DOHH2 (cell line): ENCODE results near the gene PCARE.

ENCODE experiments used
- H3F3A ChIP-seq: fragments of 200-600 bp; sonication (generic), shearing (Covaris generic); 2 replicates; pipeline ENCODE4 v1.6.0; 2016; ENCODE audit warnings: antibody characterized with exemption, mild to moderate bottlenecking; ENCODE audit not compliant: control insufficient read depth, insufficient read depth
- H3K27ac ChIP-seq: fragments of 200-600 bp; sonication (generic); 2 replicates; pipeline ENCODE4 v1.5.1; 2014; ENCODE audit warnings: low read depth, mild to moderate bottlenecking, low read length, moderate library complexity
- H3K27me3 ChIP-seq: fragments of 200-600 bp; sonication (generic); 2 replicates; pipeline ENCODE4 v1.6.1; 2014; ENCODE audit warnings: mild to moderate bottlenecking, low read length, mixed read lengths; ENCODE audit not compliant: control insufficient read depth
- H3K36me3 ChIP-seq: fragments of 200-600 bp; sonication (generic); 2 replicates; pipeline ENCODE4 v1.6.1; 2014; ENCODE audit warnings: mild to moderate bottlenecking, low read length, moderate library complexity, mixed read lengths; ENCODE audit not compliant: control insufficient read depth
- H3K4me1 ChIP-seq: fragments of 200-600 bp; sonication (generic); 2 replicates; pipeline ENCODE4 v1.6.1; 2014; ENCODE audit warnings: mild to moderate bottlenecking, low read length, mixed read lengths; ENCODE audit not compliant: control insufficient read depth
- H3K4me2 ChIP-seq: fragments of 200-600 bp; sonication (generic); 2 replicates; pipeline ENCODE4 v1.6.0; 2014; ENCODE audit warnings: mild to moderate bottlenecking, low read length, moderate library complexity
- H3K4me3 ChIP-seq: fragments of 200-600 bp; sonication (generic); 2 replicates; pipeline ENCODE4 v1.5.1; 2014; ENCODE audit warnings: mild to moderate bottlenecking, low read length, mixed read lengths
- H3K79me2 ChIP-seq: fragments of 200-600 bp; sonication (generic); 2 replicates; pipeline ENCODE4 v1.6.1; 2014; ENCODE audit warnings: mild to moderate bottlenecking, low read length, mixed read lengths; ENCODE audit not compliant: control insufficient read depth
- H3K9me2 ChIP-seq: fragments of 200-600 bp; sonication (generic); replicated peaks from 2 replicates; pipeline ENCODE4 v1.6.1; 2014; ENCODE audit warnings: mild to moderate bottlenecking, low read length, mixed read lengths; ENCODE audit not compliant: control insufficient read depth
- H3K9me3 ChIP-seq: fragments of 200-600 bp; sonication (generic); 2 replicates; pipeline ENCODE4 v1.6.1; 2014; ENCODE audit warnings: antibody characterized with exemption, low read length, mixed read lengths; ENCODE audit not compliant: control insufficient read depth, insufficient read depth
- H4K20me1 ChIP-seq: fragments of 200-600 bp; sonication (generic); 2 replicates; pipeline ENCODE4 v1.6.0; 2014; ENCODE audit warnings: low read depth, mild to moderate bottlenecking, antibody characterized with exemption, low read length, moderate library complexity; ENCODE audit not compliant: control insufficient read depth, insufficient read depth
- CTCF ChIP-seq: fragments of 200-600 bp; sonication (generic); IDR thresholded peaks from one replicate; pipeline ENCODE4 v1.5.1; 2014; ENCODE audit warnings: antibody characterized with exemption, mild to moderate bottlenecking, low read depth, low read length; ENCODE audit not compliant: poor library complexity, severe bottlenecking
- EZH2phosphoT487 ChIP-seq: fragments of 200-600 bp; sonication (generic); IDR thresholded peaks from 2 replicates; pipeline ENCODE4 v1.6.1; 2017; ENCODE audit warnings: borderline replicate concordance, mild to moderate bottlenecking, antibody characterized with exemption, low read length, moderate library complexity, mixed read lengths

PCARE gene

DNA sequence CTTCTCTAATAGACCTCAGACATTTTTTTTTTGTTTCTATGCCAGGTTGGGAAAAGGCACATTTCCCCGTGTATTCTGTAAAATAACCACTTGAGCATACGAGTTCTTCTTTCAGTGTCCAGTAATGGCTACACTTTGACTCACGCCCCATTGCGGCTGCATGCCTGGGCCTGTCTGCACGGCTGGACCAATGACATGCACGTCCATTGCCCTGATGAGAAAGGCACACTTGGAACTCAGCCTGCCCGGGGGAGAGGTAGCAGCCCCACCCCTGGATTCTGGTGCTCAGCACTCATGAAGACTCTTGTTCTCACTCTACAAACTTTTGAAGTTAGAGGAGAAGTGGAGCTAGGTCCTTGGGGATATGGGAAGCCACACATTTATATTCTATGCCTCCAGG lies 5.8 kb downstream of the PCARE start:
- Histone ChIP-seq H3K9me2 (no peaks in the 10 kb centered on the region), H3K9me3 (no peaks in the 10 kb centered on the region), H3K4me1 (no peaks in the 10 kb centered on the region), H3K27me3 (no peaks in the 10 kb centered on the region), H3K36me3 (no peaks in the 10 kb centered on the region), H3K4me3 (no peak overlapping the region), H3F3A (no peaks in the 10 kb centered on the region), H3K27ac (no peak overlapping the region), H3K4me2 (no peak overlapping the region), H3K79me2 (no peaks in the 10 kb centered on the region), H4K20me1 (no peaks in the 10 kb centered on the region)
- no peak for TF ChIP-seq CTCF
- no peak for TF ChIP-seq EZH2phosphoT487

DNA sequence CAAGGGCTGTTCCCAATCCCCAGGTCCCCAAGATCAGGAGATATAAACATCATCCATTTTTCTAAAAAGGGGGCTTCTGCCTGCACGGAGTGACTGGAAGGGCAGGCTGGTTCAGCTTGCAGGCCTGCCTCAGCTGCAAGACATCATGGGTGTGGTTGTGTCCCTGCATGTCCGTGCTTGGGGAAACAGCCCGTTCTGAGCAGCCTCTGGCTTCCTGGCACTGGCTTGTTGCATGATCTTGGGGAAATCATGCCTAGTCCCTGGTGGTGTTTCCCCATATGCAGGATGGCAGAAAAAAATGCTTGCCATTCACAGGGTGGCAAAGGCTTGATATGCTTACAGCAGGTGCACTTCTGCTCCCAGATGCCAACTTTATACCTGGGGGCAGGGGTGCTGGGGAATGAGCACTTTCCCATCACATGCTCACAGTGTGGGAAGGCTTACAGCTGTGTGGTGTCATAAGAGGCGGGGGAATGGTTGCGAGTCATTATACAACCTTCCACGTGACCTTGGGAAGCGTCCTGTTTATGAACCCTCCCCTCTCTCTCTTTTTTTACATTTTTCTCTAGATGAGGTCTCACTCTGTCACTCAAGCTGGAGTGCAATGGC lies 7.2 kb downstream of the PCARE start:
- H3K9me3 ChIP-seq = no peaks in the 10 kb centered on the region
- no peak overlapping the region for H3K4me3 ChIP-seq
- H3F3A ChIP-seq = no peaks in the 10 kb centered on the region
- no peaks in the 10 kb centered on the region for H3K4me1 ChIP-seq
- no peaks in the 10 kb centered on the region for H3K79me2 ChIP-seq
- no peak for TF ChIP-seq CTCF
- no peak for TF ChIP-seq EZH2phosphoT487
- no peak overlapping the region for H3K4me2 ChIP-seq
- no peaks in the 10 kb centered on the region for H4K20me1 ChIP-seq
- H3K27ac ChIP-seq = no peak overlapping the region
- H3K27me3 ChIP-seq = no peaks in the 10 kb centered on the region
- no peaks in the 10 kb centered on the region for H3K9me2 ChIP-seq
- H3K36me3 ChIP-seq = no peaks in the 10 kb centered on the region

GRCh38 chr2:29066271-29066860 lies 8.0 kb downstream of the PCARE start:
- H3K4me2 ChIP-seq = no peak overlapping the region

More at GRCh38 chr2:29066271-29066860, 8.0 kb downstream of the PCARE start:
- no peak overlapping the region for H3K27ac ChIP-seq
- no peak for TF ChIP-seq EZH2phosphoT487
- no peak for TF ChIP-seq CTCF
- no peaks in the 10 kb centered on the region for H3K9me3 ChIP-seq
- no peaks in the 10 kb centered on the region for H3K4me1 ChIP-seq
- no peaks in the 10 kb centered on the region for H3K79me2 ChIP-seq
- H3K4me3 ChIP-seq = no peak overlapping the region
- H3K27me3 ChIP-seq = no peaks in the 10 kb centered on the region
- no peaks in the 10 kb centered on the region for H3F3A ChIP-seq
- H3K9me2 ChIP-seq = no peaks in the 10 kb centered on the region
- H3K36me3 ChIP-seq = no peaks in the 10 kb centered on the region
- no peaks in the 10 kb centered on the region for H4K20me1 ChIP-seq
